Hepatocyte (in vitro differentiated cells): ENCODE data around the gene UCP2. TPM values are rescaled to one million over a fixed set of nuclear protein-coding genes. Genes with fewer than 3 reads are reported as not detected.

Experiments used
- DNase-seq: peaks from one replicate; pipeline ENCODE4 v3.0.0-alpha.2; 2016; ENCODE audit warnings: low spot score
- H2AFZ ChIP-seq: fragments of 200-600 bp; sonication (generic); 2 replicates; pipeline ENCODE4 v1.6.0; 2016; ENCODE audit warnings: antibody characterized with exemption, mild to moderate bottlenecking
- H3K27ac ChIP-seq: fragments of 200-600 bp; sonication (generic); 2 replicates; pipeline ENCODE4 v1.5.1; 2016; ENCODE audit warnings: mild to moderate bottlenecking
- H3K27me3 ChIP-seq: fragments of 200-600 bp; sonication (generic); 2 replicates; pipeline ENCODE4 v1.6.1; 2016
- H3K36me3 ChIP-seq: fragments of 200-600 bp; sonication (generic); replicated peaks from 2 replicates; pipeline ENCODE4 v1.5.1; 2016; ENCODE audit warnings: low read depth; ENCODE audit not compliant: insufficient read depth
- H3K4me1 ChIP-seq: fragments of 200-600 bp; sonication (generic); 2 replicates; pipeline ENCODE4 v1.5.1; 2016; ENCODE audit warnings: mild to moderate bottlenecking, moderate library complexity; ENCODE audit not compliant: insufficient read depth
- H3K4me2 ChIP-seq: fragments of 200-600 bp; sonication (generic); 2 replicates; pipeline ENCODE4 v1.6.0; 2016
- H3K4me3 ChIP-seq: fragments of 200-600 bp; sonication (generic); 2 replicates; pipeline ENCODE4 v1.5.1; 2016; ENCODE audit warnings: mild to moderate bottlenecking
- H3K79me2 ChIP-seq: fragments of 200-600 bp; sonication (generic); 2 replicates; pipeline ENCODE4 v1.6.0; 2017; ENCODE audit warnings: mild to moderate bottlenecking
- H3K9me2 ChIP-seq: fragments of 200-600 bp; sonication (generic); replicated peaks from 2 replicates; pipeline ENCODE4 v1.6.0; 2017; ENCODE audit warnings: mild to moderate bottlenecking; ENCODE audit not compliant: insufficient read depth
- H3K9me3 ChIP-seq: fragments of 200-600 bp; sonication (generic); 2 replicates; pipeline ENCODE4 v1.5.1; 2016; ENCODE audit warnings: low read depth, mild to moderate bottlenecking
- H4K20me1 ChIP-seq: fragments of 200-600 bp; sonication (generic); 2 replicates; pipeline ENCODE4 v1.6.0; 2016; ENCODE audit warnings: mild to moderate bottlenecking; ENCODE audit not compliant: insufficient read depth, poor library complexity, severe bottlenecking
- CTCF ChIP-seq: fragments of 200-600 bp; sonication (generic); IDR thresholded peaks from 2 replicates; pipeline ENCODE4 v1.5.1; 2016; ENCODE audit warnings: antibody characterized with exemption, mild to moderate bottlenecking; ENCODE audit not compliant: poor library complexity
- EZH2 ChIP-seq: fragments of 200-600 bp; sonication (generic); IDR thresholded peaks from 2 replicates; pipeline ENCODE4 v1.6.1; 2016; ENCODE audit warnings: antibody characterized with exemption, mild to moderate bottlenecking, borderline replicate concordance
- EZH2phosphoT487 ChIP-seq: fragments of 200-600 bp; sonication (generic); IDR thresholded peaks from one replicate; pipeline ENCODE4 v1.6.1; 2018; ENCODE audit warnings: antibody characterized with exemption, mild to moderate bottlenecking, low read depth, moderate library complexity; ENCODE audit not compliant: unreplicated experiment, severe bottlenecking
- WGBS: methylation state at CpG from one replicate; pipeline ENCODE4 v1.1.6; 2016; ENCODE audit warnings: low lambda C conversion rate; ENCODE audit errors: missing lambda C conversion rate; 5-methylcytosine and 5-hydroxymethylcytosine counted together
- polyA plus RNA-seq: library from polyadenylated mRNA; unstranded; fragments of >200 nt; fragmentation: Nextera tagmentation; extraction: Ambion mirVana; gene quantifications from 2 replicates; pipeline ENCODE4 v1.2.1, GENCODE V29; 2016
- total RNA-seq: library from RNA; depleted of rRNA; stranded (reverse); fragments of >200 nt; gene quantifications from 2 replicates; pipeline ENCODE4 v1.2.3, GENCODE V29; 2014

Gene UCP2
- total and polyA plus RNA-seq, 2 experiments from 2014 or later: 8.0 to 34.9 TPM

- TF ChIP-seq CTCF (no peak), EZH2 (no peak), EZH2phosphoT487 (no peak)
These were observed 1.3 kb upstream of the UCP2 start for GRCh38 chr11:73983741-73984538.

GRCh38 chr11:73982990-73983740, 522 bp upstream of the UCP2 start:
- peak overlapping the region; percentile 55 for H3K4me3 ChIP-seq
- peak overlapping the region; percentile 98 for H2AFZ ChIP-seq
- no peaks in the 10 kb centered on the region for H4K20me1 ChIP-seq
- 3% methylated on average over 56 of the region's 56 CpGs for WGBS
- H3K27ac ChIP-seq: peak overlapping the region; percentile 84
- no peaks in the 10 kb centered on the region for H3K9me3 ChIP-seq
- H3K4me2 ChIP-seq: peak overlapping the region; percentile 95
- peak; percentile 89 for DNase-seq
- no peaks in the 10 kb centered on the region for H3K36me3 ChIP-seq
- no peaks in the 10 kb centered on the region for H3K9me2 ChIP-seq
- TF ChIP-seq EZH2phosphoT487 (no peak), EZH2 (no peak), CTCF (no peak)
- peaks cover 6% of the 10 kb centered on the region for H3K4me1 ChIP-seq
- no peaks in the 10 kb centered on the region for H3K27me3 ChIP-seq
- H3K79me2 ChIP-seq: no peaks in the 10 kb centered on the region

More at GRCh38 chr11:73983741-73984538, 1.3 kb upstream of the UCP2 start:
- Histone ChIP-seq H3K9me2 (no peaks in the 10 kb centered on the region), H3K4me2 (peak overlapping the region; percentile 95), H3K27me3 (no peaks in the 10 kb centered on the region), H3K79me2 (no peaks in the 10 kb centered on the region), H3K4me3 (no peak overlapping the region), H3K36me3 (no peaks in the 10 kb centered on the region), H3K9me3 (no peaks in the 10 kb centered on the region), H3K4me1 (peaks cover 6% of the 10 kb centered on the region), H3K27ac (peak overlapping the region; percentile 84), H2AFZ (peak overlapping the region; percentile 98), H4K20me1 (no peaks in the 10 kb centered on the region)
- DNase-seq: no peak
- 72% methylated on average over 18 of the region's 18 CpGs for WGBS

- Histone ChIP-seq H3K27me3 (no peaks in the 10 kb centered on the region), H3K36me3 (no peaks in the 10 kb centered on the region), H3K4me3 (no peak overlapping the region), H3K4me2 (peak overlapping the region; percentile 95), H3K27ac (peak overlapping the region; percentile 43), H3K9me2 (no peaks in the 10 kb centered on the region), H4K20me1 (no peaks in the 10 kb centered on the region), H2AFZ (no peak overlapping the region), H3K79me2 (no peaks in the 10 kb centered on the region), H3K4me1 (peaks cover 6% of the 10 kb centered on the region), H3K9me3 (no peaks in the 10 kb centered on the region)
- no peak for TF ChIP-seq CTCF
- no peak for TF ChIP-seq EZH2
- TF ChIP-seq EZH2phosphoT487: no peak
- WGBS: 87% methylated on average over 13 of the region's 13 CpGs
- no peak for DNase-seq
These were observed 1.4 kb downstream of the UCP2 start for GRCh38 chr11:73981051-73981805.
